ENCODE results near the gene FREM2.

GRCh38 chr13:38804061-38804460 is 117.2 kb downstream of the FREM2 start:
- no peak for TF ChIP-seq EZH2 (IDR thresholded peaks at IDR 0.05; ENCODE audit: borderline replicate concordance, low read depth, low read length, poor library complexity, severe bottlenecking)
- no peak for TF ChIP-seq CTCF (conservative IDR thresholded peaks at IDR 0.05; ENCODE audit: low read depth, low read length)
